ENCODE measurements around the gene MRPL12. TPM values are rescaled to one million over a fixed set of nuclear protein-coding genes. Genes with fewer than 3 reads are reported as not detected.

The MRPL12 gene
- total RNA-seq, 1 donor from 2014 or later: 35.0 TPM

- no peak for ATAC-seq
- H3K9me3 ChIP-seq: no peaks in the 10 kb centered on the region
- TF ChIP-seq CTCF (IDR thresholded peaks at IDR 0.05): no peak
- no peak overlapping the region for H3K4me3 ChIP-seq
- H3K27ac ChIP-seq: no peak overlapping the region
- no peaks in the 10 kb centered on the region for H3K27me3 ChIP-seq (ENCODE audit: low read depth)
- H3K36me3 ChIP-seq: peaks cover 100% of the 10 kb centered on the region
- DNase-seq: no peak
- H3K4me1 ChIP-seq: no peaks in the 10 kb centered on the region
- intact Hi-C loops (cut with DNase I): no loop called here
These were observed 11.6 kb upstream of the MRPL12 start for GRCh38 chr17:81691608-81692007.

GRCh38 chr17:81693509-81694210, 9.5 kb upstream of the MRPL12 start:
- Histone ChIP-seq H3K4me1 (no peaks in the 10 kb centered on the region), H3K36me3 (peaks cover 100% of the 10 kb centered on the region), H3K27ac (no peak overlapping the region), H3K27me3 (ENCODE audit: low read depth) (no peaks in the 10 kb centered on the region), H3K9me3 (no peaks in the 10 kb centered on the region), H3K4me3 (no peak overlapping the region)
- TF ChIP-seq CTCF (IDR thresholded peaks at IDR 0.05): no peak
- ATAC-seq: no peak
- intact Hi-C loops (cut with DNase I): no loop called here
- DNase-seq: no peak

- DNase-seq (no peak), ATAC-seq (no peak)
- H3K9me3 ChIP-seq: no peaks in the 10 kb centered on the region
- TF ChIP-seq CTCF (IDR thresholded peaks at IDR 0.05): no peak
- H3K27ac ChIP-seq: no peak overlapping the region
- H3K27me3 ChIP-seq (ENCODE audit: low read depth): no peaks in the 10 kb centered on the region
- H3K4me1 ChIP-seq: no peaks in the 10 kb centered on the region
- H3K36me3 ChIP-seq: peaks cover 100% of the 10 kb centered on the region
- no peak overlapping the region for H3K4me3 ChIP-seq
- intact Hi-C loops (cut with DNase I): no loop called here
These were observed 8.4 kb upstream of the MRPL12 start for GRCh38 chr17:81694810-81695209.

GRCh38 chr17:81695211-81695610, 8.0 kb upstream of the MRPL12 start:
- intact Hi-C loops (cut with DNase I): no loop called here
- Histone ChIP-seq H3K4me1 (no peaks in the 10 kb centered on the region), H3K4me3 (no peak overlapping the region), H3K9me3 (no peaks in the 10 kb centered on the region), H3K27me3 (ENCODE audit: low read depth) (no peaks in the 10 kb centered on the region), H3K36me3 (peaks cover 97% of the 10 kb centered on the region), H3K27ac (no peak overlapping the region)
- DNase-seq (no peak), ATAC-seq (peak in 1 of 2 donors; percentile 10)
- no peak for TF ChIP-seq CTCF (IDR thresholded peaks at IDR 0.05)

- DNase-seq: no peak
- no peak for TF ChIP-seq CTCF (IDR thresholded peaks at IDR 0.05)
- peaks cover 5% of the 10 kb centered on the region for H3K4me1 ChIP-seq
- no peaks in the 10 kb centered on the region for H3K27me3 ChIP-seq (ENCODE audit: low read depth)
- H3K27ac ChIP-seq: no peak overlapping the region
- H3K36me3 ChIP-seq: peaks cover 96% of the 10 kb centered on the region
- no peak overlapping the region for H3K4me3 ChIP-seq
- intact Hi-C loops (cut with DNase I): no loop called here
- no peaks in the 10 kb centered on the region for H3K9me3 ChIP-seq
- ATAC-seq: no peak
These were observed 7.4 kb upstream of the MRPL12 start for GRCh38 chr17:81695801-81696200.

All from lower lobe of right lung (tissue), 2 donors.